Measurements from ENCODE around the gene MSMB.

Gene MSMB

DNA sequence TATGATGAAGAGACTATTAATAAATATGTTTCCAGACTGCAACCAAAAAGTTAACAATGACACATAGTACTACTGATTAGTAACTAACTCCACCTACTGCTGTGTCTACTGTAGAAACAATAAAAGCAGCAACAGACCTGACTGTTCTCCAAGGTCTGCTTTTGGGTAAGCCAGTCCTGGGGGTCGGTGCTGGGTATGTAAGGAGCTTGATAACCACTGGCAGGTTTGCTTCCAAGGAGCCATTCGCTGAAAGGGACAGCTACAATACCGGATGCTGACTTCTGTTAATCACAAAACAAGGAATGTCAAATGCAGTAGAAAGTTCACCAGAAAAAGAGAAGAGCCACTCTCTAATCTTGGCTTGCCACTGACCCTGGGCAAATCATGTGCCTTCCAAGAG is 33.3 kb downstream of the MSMB start:
- TF ChIP-seq POLR2AphosphoS5 (IDR thresholded peaks at IDR 0.05; ENCODE audit: low read depth, low read length) (no peak), SIN3A (IDR thresholded peaks at IDR 0.05; ENCODE audit: borderline replicate concordance, insufficient read depth, low read length) (no peak), TAF1 (IDR thresholded peaks at IDR 0.05; ENCODE audit: borderline replicate concordance, insufficient read depth, low read length) (no peak), FOXP2 (optimal IDR thresholded peaks at IDR 0.05; ENCODE audit: borderline replicate concordance, extremely low read depth, extremely low read length, insufficient read depth) (no peak)
- TF ChIP-seq, protein P1, sequence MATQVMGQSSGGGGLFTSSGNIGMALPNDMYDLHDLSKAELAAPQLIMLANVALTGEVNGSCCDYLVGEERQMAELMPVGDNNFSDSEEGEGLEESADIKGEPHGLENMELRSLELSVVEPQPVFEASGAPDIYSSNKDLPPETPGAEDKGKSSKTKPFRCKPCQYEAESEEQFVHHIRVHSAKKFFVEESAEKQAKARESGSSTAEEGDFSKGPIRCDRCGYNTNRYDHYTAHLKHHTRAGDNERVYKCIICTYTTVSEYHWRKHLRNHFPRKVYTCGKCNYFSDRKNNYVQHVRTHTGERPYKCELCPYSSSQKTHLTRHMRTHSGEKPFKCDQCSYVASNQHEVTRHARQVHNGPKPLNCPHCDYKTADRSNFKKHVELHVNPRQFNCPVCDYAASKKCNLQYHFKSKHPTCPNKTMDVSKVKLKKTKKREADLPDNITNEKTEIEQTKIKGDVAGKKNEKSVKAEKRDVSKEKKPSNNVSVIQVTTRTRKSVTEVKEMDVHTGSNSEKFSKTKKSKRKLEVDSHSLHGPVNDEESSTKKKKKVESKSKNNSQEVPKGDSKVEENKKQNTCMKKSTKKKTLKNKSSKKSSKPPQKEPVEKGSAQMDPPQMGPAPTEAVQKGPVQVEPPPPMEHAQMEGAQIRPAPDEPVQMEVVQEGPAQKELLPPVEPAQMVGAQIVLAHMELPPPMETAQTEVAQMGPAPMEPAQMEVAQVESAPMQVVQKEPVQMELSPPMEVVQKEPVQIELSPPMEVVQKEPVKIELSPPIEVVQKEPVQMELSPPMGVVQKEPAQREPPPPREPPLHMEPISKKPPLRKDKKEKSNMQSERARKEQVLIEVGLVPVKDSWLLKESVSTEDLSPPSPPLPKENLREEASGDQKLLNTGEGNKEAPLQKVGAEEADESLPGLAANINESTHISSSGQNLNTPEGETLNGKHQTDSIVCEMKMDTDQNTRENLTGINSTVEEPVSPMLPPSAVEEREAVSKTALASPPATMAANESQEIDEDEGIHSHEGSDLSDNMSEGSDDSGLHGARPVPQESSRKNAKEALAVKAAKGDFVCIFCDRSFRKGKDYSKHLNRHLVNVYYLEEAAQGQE (IDR thresholded peaks at IDR 0.05; ENCODE audit: insufficient read depth in 1 of 2, low read depth in 2 of 2, low read length in 2 of 2), result no peak

- TF ChIP-seq SIN3A (IDR thresholded peaks at IDR 0.05; ENCODE audit: borderline replicate concordance, insufficient read depth, low read length), result no peak
- no peak for TF ChIP-seq FOXP2 (optimal IDR thresholded peaks at IDR 0.05; ENCODE audit: borderline replicate concordance, extremely low read depth, extremely low read length, insufficient read depth)
- TF ChIP-seq POLR2AphosphoS5 (IDR thresholded peaks at IDR 0.05; ENCODE audit: low read depth, low read length), result no peak
- TF ChIP-seq TAF1 (IDR thresholded peaks at IDR 0.05; ENCODE audit: borderline replicate concordance, insufficient read depth, low read length), result no peak
- TF ChIP-seq, protein P1 (IDR thresholded peaks at IDR 0.05; ENCODE audit: insufficient read depth in 1 of 2, low read depth in 2 of 2, low read length in 2 of 2), result no peak
Measured at GRCh38 chr10:46006219-46006618, 39.9 kb downstream of the MSMB start.

- no peak for TF ChIP-seq POLR2AphosphoS5 (IDR thresholded peaks at IDR 0.05; ENCODE audit: low read depth, low read length)
- TF ChIP-seq, protein P1 (IDR thresholded peaks at IDR 0.05; ENCODE audit: insufficient read depth in 1 of 2, low read depth in 2 of 2, low read length in 2 of 2), result no peak
- no peak for TF ChIP-seq FOXP2 (optimal IDR thresholded peaks at IDR 0.05; ENCODE audit: borderline replicate concordance, extremely low read depth, extremely low read length, insufficient read depth)
- TF ChIP-seq SIN3A (IDR thresholded peaks at IDR 0.05; ENCODE audit: borderline replicate concordance, insufficient read depth, low read length), result no peak
Measured at GRCh38 chr10:46005383-46005782, 40.7 kb downstream of the MSMB start.

GRCh38 chr10:46004963-46005362 is 41.1 kb downstream of the MSMB start:
- no peak for TF ChIP-seq POLR2AphosphoS5 (IDR thresholded peaks at IDR 0.05; ENCODE audit: low read depth, low read length)
- TF ChIP-seq SIN3A (IDR thresholded peaks at IDR 0.05; ENCODE audit: borderline replicate concordance, insufficient read depth, low read length), result no peak
- TF ChIP-seq, protein P1 (IDR thresholded peaks at IDR 0.05; ENCODE audit: insufficient read depth in 1 of 2, low read depth in 2 of 2, low read length in 2 of 2), result no peak
- TF ChIP-seq TAF1 (IDR thresholded peaks at IDR 0.05; ENCODE audit: borderline replicate concordance, insufficient read depth, low read length), result no peak
- no peak for TF ChIP-seq FOXP2 (optimal IDR thresholded peaks at IDR 0.05; ENCODE audit: borderline replicate concordance, extremely low read depth, extremely low read length, insufficient read depth)
